Measurements from ENCODE around the gene CORO6.

DNA sequence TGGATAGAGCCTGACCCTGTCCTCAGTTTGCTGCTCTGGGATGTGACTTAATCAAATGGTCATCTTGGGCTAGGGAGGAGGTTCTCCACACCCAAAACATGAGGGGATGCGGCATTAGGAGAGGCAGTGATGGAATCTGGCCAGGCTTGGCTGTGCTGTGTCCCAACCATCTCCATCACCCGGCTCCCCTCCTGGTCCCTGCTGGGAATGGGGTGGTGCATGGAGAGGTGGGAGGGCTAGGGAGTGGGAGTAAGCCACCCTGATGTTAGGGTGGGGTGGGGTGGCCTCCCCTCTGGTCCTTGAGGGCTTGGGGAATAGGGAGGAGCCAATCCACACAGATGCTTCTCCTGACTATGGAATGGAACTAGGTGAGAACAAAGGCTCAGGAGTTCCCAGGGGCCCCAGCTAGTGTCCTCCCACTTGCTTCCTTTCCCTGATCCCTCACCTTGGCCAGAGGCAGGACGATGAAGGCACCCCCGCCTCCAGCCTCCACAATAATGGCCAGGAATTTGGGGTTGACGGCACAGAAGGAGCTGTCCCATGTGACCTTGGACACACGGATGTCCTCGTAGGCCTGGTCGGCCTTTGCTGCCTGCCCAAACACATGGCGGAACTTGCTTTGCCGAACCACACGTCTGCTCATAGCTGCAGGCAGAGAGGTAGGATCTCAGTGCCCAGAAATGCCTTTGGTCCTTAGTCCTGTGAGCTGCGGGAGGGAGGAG lies 1.8 kb downstream of the CORO6 start:
- TF ChIP-seq, protein P1, sequence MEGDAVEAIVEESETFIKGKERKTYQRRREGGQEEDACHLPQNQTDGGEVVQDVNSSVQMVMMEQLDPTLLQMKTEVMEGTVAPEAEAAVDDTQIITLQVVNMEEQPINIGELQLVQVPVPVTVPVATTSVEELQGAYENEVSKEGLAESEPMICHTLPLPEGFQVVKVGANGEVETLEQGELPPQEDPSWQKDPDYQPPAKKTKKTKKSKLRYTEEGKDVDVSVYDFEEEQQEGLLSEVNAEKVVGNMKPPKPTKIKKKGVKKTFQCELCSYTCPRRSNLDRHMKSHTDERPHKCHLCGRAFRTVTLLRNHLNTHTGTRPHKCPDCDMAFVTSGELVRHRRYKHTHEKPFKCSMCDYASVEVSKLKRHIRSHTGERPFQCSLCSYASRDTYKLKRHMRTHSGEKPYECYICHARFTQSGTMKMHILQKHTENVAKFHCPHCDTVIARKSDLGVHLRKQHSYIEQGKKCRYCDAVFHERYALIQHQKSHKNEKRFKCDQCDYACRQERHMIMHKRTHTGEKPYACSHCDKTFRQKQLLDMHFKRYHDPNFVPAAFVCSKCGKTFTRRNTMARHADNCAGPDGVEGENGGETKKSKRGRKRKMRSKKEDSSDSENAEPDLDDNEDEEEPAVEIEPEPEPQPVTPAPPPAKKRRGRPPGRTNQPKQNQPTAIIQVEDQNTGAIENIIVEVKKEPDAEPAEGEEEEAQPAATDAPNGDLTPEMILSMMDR (conservative IDR thresholded peaks at IDR 0.05; ENCODE audit: low read length): no peak
- TF ChIP-seq EZH2phosphoT487 (IDR thresholded peaks at IDR 0.05; ENCODE audit: borderline replicate concordance): no peak

Data from Loucy (cell line).